GM23248 (cell line): ENCODE measurements around the gene PRR5.

Source experiments
- EZH2 ChIP-seq: fragments of 200-600 bp; sonication (generic); IDR thresholded peaks from 2 replicates; pipeline ENCODE4 v1.6.1; 2018; ENCODE audit warnings: antibody characterized with exemption, mild to moderate bottlenecking; ENCODE audit not compliant: insufficient read depth, poor library complexity, severe bottlenecking
- EZH2phosphoT487 ChIP-seq: fragments of 200-600 bp; sonication (generic); IDR thresholded peaks from 2 replicates; pipeline ENCODE4 v1.6.1; 2018; ENCODE audit warnings: antibody characterized with exemption, moderate library complexity, mild to moderate bottlenecking, low read depth; ENCODE audit not compliant: insufficient read depth

DNA sequence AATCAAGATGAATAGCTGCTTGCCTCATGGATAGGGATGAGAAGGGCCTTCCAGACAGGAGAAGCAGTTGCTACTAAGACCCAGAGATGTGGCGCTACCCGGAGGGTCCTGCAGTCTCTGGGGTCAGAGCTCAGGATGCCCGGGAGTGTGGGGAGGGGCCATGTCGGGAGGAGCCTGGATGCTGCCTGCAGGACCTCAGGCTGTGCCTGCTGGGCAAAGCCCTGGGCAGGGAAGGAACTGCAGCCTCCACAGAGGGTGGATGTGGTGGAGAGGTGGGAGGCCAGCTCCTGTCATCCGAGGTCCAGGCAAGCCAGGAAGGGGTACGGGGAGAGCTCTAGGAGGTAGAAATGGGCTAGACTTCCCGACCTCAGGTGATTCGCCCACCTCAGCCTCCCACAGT, 11.0 kb downstream of the PRR5 start:
- TF ChIP-seq EZH2 (no peak), EZH2phosphoT487 (no peak)
